Measurements from ENCODE around the gene EPB41L2. TPM values are rescaled to one million over a fixed set of nuclear protein-coding genes. Genes with fewer than 3 reads are reported as not detected.
"Not testable (repeated sequence)": the region's sequence is repeated elsewhere in the genome, so short reads cannot be mapped to it uniquely, and the experiment has no call there.

EPB41L2 gene
- total RNA-seq, 1 donor from 2014 or later: 61.8 TPM

DNA sequence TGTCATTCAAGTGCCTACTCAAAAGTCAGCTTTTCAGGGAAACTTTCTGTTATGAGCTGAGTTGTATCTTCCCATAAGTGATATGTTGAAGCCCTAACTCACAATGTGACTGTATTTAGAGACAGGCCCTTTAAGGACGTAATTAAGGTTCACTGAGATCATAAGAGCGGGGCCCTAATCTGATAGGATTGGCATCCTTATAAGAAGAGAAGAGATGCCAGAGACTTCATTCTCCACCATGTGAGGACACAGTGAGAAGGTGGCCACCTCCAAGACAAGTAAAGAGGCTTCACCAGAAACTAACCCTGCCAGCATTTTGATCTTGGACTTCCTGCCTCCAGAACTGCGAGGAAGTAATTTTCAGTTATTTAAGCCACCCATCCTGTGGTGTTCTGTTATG is 248.5 kb downstream of the EPB41L2 start:
- Mint-ChIP-seq H3K27me3 (ENCODE audit: insufficient read depth, low read depth) (peaks cover 2% of the 10 kb centered on the region), H3K27ac (no peak overlapping the region), H3K4me3 (no peak overlapping the region), H3K4me1 (peaks cover 4% of the 10 kb centered on the region), H3K36me3 (no peaks in the 10 kb centered on the region), H3K9me3 (peaks cover 13% of the 10 kb centered on the region)
- TF ChIP-seq, protein P1, sequence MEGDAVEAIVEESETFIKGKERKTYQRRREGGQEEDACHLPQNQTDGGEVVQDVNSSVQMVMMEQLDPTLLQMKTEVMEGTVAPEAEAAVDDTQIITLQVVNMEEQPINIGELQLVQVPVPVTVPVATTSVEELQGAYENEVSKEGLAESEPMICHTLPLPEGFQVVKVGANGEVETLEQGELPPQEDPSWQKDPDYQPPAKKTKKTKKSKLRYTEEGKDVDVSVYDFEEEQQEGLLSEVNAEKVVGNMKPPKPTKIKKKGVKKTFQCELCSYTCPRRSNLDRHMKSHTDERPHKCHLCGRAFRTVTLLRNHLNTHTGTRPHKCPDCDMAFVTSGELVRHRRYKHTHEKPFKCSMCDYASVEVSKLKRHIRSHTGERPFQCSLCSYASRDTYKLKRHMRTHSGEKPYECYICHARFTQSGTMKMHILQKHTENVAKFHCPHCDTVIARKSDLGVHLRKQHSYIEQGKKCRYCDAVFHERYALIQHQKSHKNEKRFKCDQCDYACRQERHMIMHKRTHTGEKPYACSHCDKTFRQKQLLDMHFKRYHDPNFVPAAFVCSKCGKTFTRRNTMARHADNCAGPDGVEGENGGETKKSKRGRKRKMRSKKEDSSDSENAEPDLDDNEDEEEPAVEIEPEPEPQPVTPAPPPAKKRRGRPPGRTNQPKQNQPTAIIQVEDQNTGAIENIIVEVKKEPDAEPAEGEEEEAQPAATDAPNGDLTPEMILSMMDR (IDR thresholded peaks at IDR 0.05): no peak
- no peak for TF ChIP-seq EZH2phosphoT487 (IDR thresholded peaks at IDR 0.05)
- no peak for TF ChIP-seq EZH2 (IDR thresholded peaks at IDR 0.05)
- H3K27me3 ChIP-seq: no peaks in the 10 kb centered on the region
- no peak for DNase-seq (ENCODE audit: low spot score)
- H3K4me3 ChIP-seq: no peak overlapping the region
- H3K27ac ChIP-seq: no peak overlapping the region
- peaks cover 5% of the 10 kb centered on the region for H3K4me1 ChIP-seq
- no peaks in the 10 kb centered on the region for H3K79me2 ChIP-seq (ENCODE audit: low read depth)
- no peak overlapping the region for H3K4me2 ChIP-seq
- H4K20me1 ChIP-seq (ENCODE audit: low read depth): no peaks in the 10 kb centered on the region
- H3K36me3 ChIP-seq: no peaks in the 10 kb centered on the region
- no peak overlapping the region for H2AFZ ChIP-seq (replicated peaks)
- H3F3A ChIP-seq (ENCODE audit: low read depth): no peaks in the 10 kb centered on the region
- H3K9me3 ChIP-seq (ENCODE audit: low read depth): no peaks in the 10 kb centered on the region
- no peak overlapping the region for H3K9ac ChIP-seq

DNA sequence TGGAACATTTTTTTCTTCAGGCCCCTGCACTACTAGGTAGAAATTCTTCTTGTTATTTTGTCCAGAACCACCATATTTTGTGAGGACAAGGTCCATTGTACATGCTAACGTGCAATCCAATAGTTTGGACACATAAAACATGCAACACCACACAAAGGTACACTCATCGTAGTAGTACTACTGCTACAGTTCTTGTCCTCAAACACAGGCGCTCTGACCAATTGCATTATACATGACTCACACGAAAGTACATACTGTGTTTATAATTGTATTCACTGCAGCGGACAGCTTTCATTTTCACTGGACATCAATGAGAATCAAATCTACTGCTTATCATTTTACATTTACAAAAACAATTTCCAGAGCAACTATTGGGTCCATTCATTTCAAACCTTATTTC is 251.1 kb downstream of the EPB41L2 start:
- DNase-seq (ENCODE audit: low spot score): no peak
- Histone ChIP-seq H4K20me1 (ENCODE audit: low read depth) (no peaks in the 10 kb centered on the region), H3K4me3 (no peak overlapping the region), H3K27ac (no peak overlapping the region), H3K27me3 (no peaks in the 10 kb centered on the region), H3K4me2 (no peak overlapping the region), H3K9ac (no peak overlapping the region), H2AFZ (replicated peaks) (no peak overlapping the region), H3K4me1 (peaks cover 5% of the 10 kb centered on the region), H3K9me3 (ENCODE audit: low read depth) (no peaks in the 10 kb centered on the region), H3K79me2 (ENCODE audit: low read depth) (no peaks in the 10 kb centered on the region), H3K36me3 (no peaks in the 10 kb centered on the region), H3F3A (ENCODE audit: low read depth) (no peaks in the 10 kb centered on the region)
- Mint-ChIP-seq H3K27me3 (ENCODE audit: insufficient read depth, low read depth) (peaks cover 2% of the 10 kb centered on the region), H3K4me3 (no peak overlapping the region), H3K4me1 (peaks cover 4% of the 10 kb centered on the region), H3K9me3 (no peaks in the 10 kb centered on the region), H3K36me3 (no peaks in the 10 kb centered on the region), H3K27ac (no peak overlapping the region)
- TF ChIP-seq EZH2 (IDR thresholded peaks at IDR 0.05): no peak
- TF ChIP-seq EZH2phosphoT487 (IDR thresholded peaks at IDR 0.05): no peak
- TF ChIP-seq, protein P1 (IDR thresholded peaks at IDR 0.05): no peak

DNA sequence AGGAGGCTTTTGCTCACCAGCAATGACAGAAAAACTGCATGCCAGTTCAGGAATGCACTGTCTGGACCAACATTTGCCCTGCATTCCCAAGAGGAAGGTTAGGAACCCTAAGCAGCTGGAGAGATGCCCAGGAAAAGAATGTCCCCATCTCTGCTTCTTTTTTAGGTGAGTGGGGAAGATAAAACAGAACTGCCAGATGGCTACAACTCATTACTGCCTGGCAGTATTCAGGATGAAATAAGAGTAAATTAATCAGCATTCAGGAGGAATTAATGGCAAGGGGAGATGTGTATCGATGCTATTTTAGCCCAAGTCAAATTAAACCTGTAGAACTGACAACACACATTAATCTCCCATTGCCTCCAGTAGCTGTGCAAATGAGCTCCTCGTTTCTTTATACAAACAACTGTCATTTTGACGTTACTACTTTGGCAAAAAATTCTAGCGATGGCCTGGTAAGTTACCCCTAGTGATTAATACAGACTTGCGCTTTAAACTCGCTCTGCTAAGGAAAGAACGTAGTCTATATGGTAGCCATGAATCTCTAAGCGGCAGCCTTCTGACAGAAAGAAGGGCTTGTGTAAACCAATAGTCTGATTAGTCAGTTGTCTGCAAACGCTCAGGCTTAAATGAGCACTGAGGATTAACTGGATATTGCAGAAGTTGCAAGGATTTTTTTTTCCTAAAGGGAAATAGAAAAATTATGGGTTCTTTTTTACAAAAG is 252.6 kb downstream of the EPB41L2 start:
- Histone ChIP-seq H3K9me3 (ENCODE audit: low read depth) (no peaks in the 10 kb centered on the region), H3K9ac (no peak overlapping the region), H3K4me3 (no peak overlapping the region), H2AFZ (replicated peaks) (no peak overlapping the region), H3K4me2 (no peak overlapping the region), H3K27me3 (no peaks in the 10 kb centered on the region), H3K27ac (no peak overlapping the region), H4K20me1 (ENCODE audit: low read depth) (no peaks in the 10 kb centered on the region), H3F3A (ENCODE audit: low read depth) (no peaks in the 10 kb centered on the region), H3K36me3 (no peaks in the 10 kb centered on the region), H3K4me1 (peaks cover 5% of the 10 kb centered on the region), H3K79me2 (ENCODE audit: low read depth) (no peaks in the 10 kb centered on the region)
- H3K4me3 Mint-ChIP-seq: no peak overlapping the region
- H3K27ac Mint-ChIP-seq: no peak overlapping the region
- no peaks in the 10 kb centered on the region for H3K9me3 Mint-ChIP-seq
- H3K4me1 Mint-ChIP-seq: peaks cover 4% of the 10 kb centered on the region
- TF ChIP-seq EZH2 (IDR thresholded peaks at IDR 0.05) (no peak), EZH2phosphoT487 (IDR thresholded peaks at IDR 0.05) (no peak)
- TF ChIP-seq, protein P1 (IDR thresholded peaks at IDR 0.05): no peak
- H3K36me3 Mint-ChIP-seq: no peaks in the 10 kb centered on the region
- peak; percentile 9 for DNase-seq (ENCODE audit: low spot score)
- peaks cover 2% of the 10 kb centered on the region for H3K27me3 Mint-ChIP-seq (ENCODE audit: insufficient read depth, low read depth)

DNA sequence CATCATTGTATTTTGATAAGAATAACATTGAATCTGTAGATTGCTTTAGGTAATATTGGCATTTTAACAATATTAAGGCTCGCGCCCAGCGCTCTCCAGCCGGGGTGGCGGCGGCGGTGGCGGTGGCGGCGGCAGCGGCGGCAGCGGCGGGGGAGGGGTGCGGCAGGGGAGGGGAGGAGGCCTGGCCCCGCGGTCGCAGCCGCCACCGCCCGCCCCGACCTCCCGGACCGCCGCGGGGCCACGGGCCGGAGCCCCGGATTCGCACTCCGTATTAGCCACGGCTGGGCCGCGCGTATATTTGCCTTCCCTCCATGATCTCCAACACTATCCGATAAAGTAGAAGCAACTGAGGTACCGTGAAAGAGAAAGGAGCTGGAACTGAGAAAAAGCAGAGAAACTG is 261.7 kb downstream of the EPB41L2 start:
- peaks cover 30% of the 10 kb centered on the region for H3K9me3 Mint-ChIP-seq
- not testable (repeated sequence) for H3K27me3 Mint-ChIP-seq (ENCODE audit: insufficient read depth, low read depth); H3K27me3 ChIP-seq; H3K4me1 ChIP-seq; DNase-seq (ENCODE audit: low spot score); H3K27ac ChIP-seq; H3K4me3 ChIP-seq; H3K36me3 ChIP-seq; H3K9ac ChIP-seq; H3K27ac Mint-ChIP-seq; H3K9me3 ChIP-seq (ENCODE audit: low read depth); H3K4me2 ChIP-seq; H2AFZ ChIP-seq (replicated peaks); H4K20me1 ChIP-seq (ENCODE audit: low read depth); H3F3A ChIP-seq (ENCODE audit: low read depth); H3K79me2 ChIP-seq (ENCODE audit: low read depth); H3K36me3 Mint-ChIP-seq; H3K4me1 Mint-ChIP-seq; H3K4me3 Mint-ChIP-seq
